ENCODE results near the gene LSM3. TPM values are rescaled to one million over a fixed set of nuclear protein-coding genes. Genes with fewer than 3 reads are reported as not detected.

The LSM3 gene
- total and polyA plus RNA-seq, 2 of the 4 experiments (the other 2 are of a cell fraction): 3.4 to 11.5 TPM

DNA sequence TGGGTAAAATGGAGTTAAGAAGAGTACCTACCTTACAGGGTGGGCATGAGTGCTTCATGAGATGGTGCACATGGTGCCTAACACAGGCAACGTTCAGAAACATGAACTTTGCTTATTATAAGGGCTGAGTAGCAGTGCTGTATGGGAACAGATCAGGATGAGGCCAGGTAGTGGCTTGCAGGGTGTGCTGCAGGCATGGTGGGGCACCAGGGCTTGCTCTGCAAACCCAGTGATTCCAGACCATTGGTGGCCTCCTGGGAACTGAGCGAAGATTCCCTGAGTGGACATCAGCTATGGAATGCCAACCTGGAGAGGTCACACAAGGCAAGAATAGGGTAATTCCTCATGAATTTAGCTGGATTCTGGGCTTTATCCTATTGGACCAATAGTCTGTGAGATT is 37.9 kb upstream of the LSM3 start:
- H4K91ac ChIP-seq (ENCODE audit: insufficient read depth, low read depth, low read length): no peak overlapping the region
- peaks cover 20% of the 10 kb centered on the region for H3K9me1 ChIP-seq (ENCODE audit: insufficient read depth, low read length)
- ATAC-seq (ENCODE audit: low read depth): no peak
- no peak overlapping the region for H3K4me3 ChIP-seq (ENCODE audit: insufficient read depth, low read depth, low read length)
- POLR2A ChIA-PET (ENCODE audit: unreplicated experiment): no interaction called here
- no peak overlapping the region for H2BK20ac ChIP-seq (ENCODE audit: low read depth, low read length)
- 100% methylated on average over 1 of the region's 2 CpGs; no CpG with 5 or more reads in 1 of the 2 experiments for WGBS, 2 experiments (ENCODE audit: extremely low coverage in 2 of 2, insufficient read length in 1 of 2)
- H2BK15ac ChIP-seq (ENCODE audit: low read depth, low read length): no peak overlapping the region
- no peaks in the 10 kb centered on the region for H3K27me3 ChIP-seq (ENCODE audit: control insufficient read depth, insufficient read depth, low read length)
- intact Hi-C loops (cut with micrococcal nuclease): no loop called here
- no peak overlapping the region for H2BK5ac ChIP-seq (ENCODE audit: low read depth, low read length, poor library complexity, severe bottlenecking)
- H4K8ac ChIP-seq (ENCODE audit: low read depth in 2 of 2, low read length in 2 of 2): no peak overlapping the region
- no peak overlapping the region for H2AK9ac ChIP-seq (replicated peaks; ENCODE audit: low read depth, low read length, poor library complexity)
- no peak overlapping the region for H3K18ac ChIP-seq (ENCODE audit: low read depth, low read length)
- CTCF ChIA-PET: no interaction called here
- H3K27ac ChIP-seq (ENCODE audit: insufficient read depth, low read length): no peak overlapping the region
- peaks cover 2 to 13% of the 10 kb centered on the region in 2 experiments; a peak in 2 of 4 replicates for H3K79me1 ChIP-seq (ENCODE audit: low read depth in 1 of 2, low read length in 2 of 2)
- H3K9me3 ChIP-seq (ENCODE audit: control insufficient read depth, insufficient read depth, low read length): no peaks in the 10 kb centered on the region
- no peak overlapping the region for H3K9ac ChIP-seq (ENCODE audit: low read depth, low read length)
- H3K23ac ChIP-seq (ENCODE audit: low read depth, low read length): no peak overlapping the region
- H2BK120ac ChIP-seq (ENCODE audit: low read depth, low read length): no peak overlapping the region
- DNase-seq: no peak
- TF ChIP-seq, protein P1, sequence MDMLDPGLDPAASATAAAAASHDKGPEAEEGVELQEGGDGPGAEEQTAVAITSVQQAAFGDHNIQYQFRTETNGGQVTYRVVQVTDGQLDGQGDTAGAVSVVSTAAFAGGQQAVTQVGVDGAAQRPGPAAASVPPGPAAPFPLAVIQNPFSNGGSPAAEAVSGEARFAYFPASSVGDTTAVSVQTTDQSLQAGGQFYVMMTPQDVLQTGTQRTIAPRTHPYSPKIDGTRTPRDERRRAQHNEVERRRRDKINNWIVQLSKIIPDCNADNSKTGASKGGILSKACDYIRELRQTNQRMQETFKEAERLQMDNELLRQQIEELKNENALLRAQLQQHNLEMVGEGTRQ (IDR thresholded peaks at IDR 0.05; ENCODE audit: low read depth, low read length): no peak
- TF ChIP-seq RCOR1 (IDR thresholded peaks at IDR 0.05; ENCODE audit: insufficient replicate concordance, low read length): no peak
- TF ChIP-seq RAD21 (IDR thresholded peaks at IDR 0.05; ENCODE audit: low read length): no peak
- no peak for TF ChIP-seq NFE2L2 (IDR thresholded peaks at IDR 0.05; ENCODE audit: low read depth, low read length)
- TF ChIP-seq MAZ (IDR thresholded peaks at IDR 0.05; ENCODE audit: borderline replicate concordance, low read depth, low read length): no peak
- no peak for TF ChIP-seq BHLHE40 (IDR thresholded peaks at IDR 0.05; ENCODE audit: low read depth, low read length)
- H2AFZ ChIP-seq (replicated peaks; ENCODE audit: low read length, poor library complexity): no peak overlapping the region
- peaks cover 7% of the 10 kb centered on the region for H4K20me1 ChIP-seq (ENCODE audit: insufficient read depth, low read length)
- H3K36me3 ChIP-seq (ENCODE audit: control insufficient read depth, insufficient read depth, low read length): peaks cover 55% of the 10 kb centered on the region
- H3K56ac ChIP-seq (ENCODE audit: extremely low read depth, insufficient read depth, low read length): no peak overlapping the region
- no peak overlapping the region for H2AK5ac ChIP-seq (ENCODE audit: low read depth, low read length)
- BruUV-seq (replicated peaks): no TSS peak
- H3K4me2 ChIP-seq (ENCODE audit: low read depth, low read length): no peak overlapping the region
- peaks cover 23% of the 10 kb centered on the region for H3K4me1 ChIP-seq (ENCODE audit: control insufficient read depth, insufficient read depth, low read length)
- no peak overlapping the region for H4K5ac ChIP-seq (ENCODE audit: low read depth, low read length)
- H3K4ac ChIP-seq (ENCODE audit: low read depth, low read length): no peak overlapping the region
- H3K14ac ChIP-seq (replicated peaks; ENCODE audit: low read depth, low read length): no peak overlapping the region
- in situ Hi-C loops (cut with MboI; ENCODE audit: low sequenced_read_pairs): loop anchor here (25.0 kb wide), 1 partner anchor 103 kb away; no protein-coding TSS in a partner anchor
- dilution Hi-C loops (cut with HindIII; ENCODE audit: low sequenced_read_pairs, unreplicated experiment): no loop called here
